HG02970 (cell line): ENCODE data around the gene PCGF6.
"Not testable (repeated sequence)": the region's sequence is repeated elsewhere in the genome, so short reads cannot be mapped to it uniquely, and the experiment has no call there.

Experiments
- ATAC-seq: cut with Tn5 transposase; IDR thresholded peaks from one replicate; pipeline ENCODE4 v1.9.1; 2021; ENCODE audit warnings: mild to moderate bottlenecking, moderate library complexity, moderate number of reproducible peaks; ENCODE audit not compliant: unreplicated experiment, low FRiP score

Gene PCGF6

GRCh38 chr10:103262229-103262628, 88.7 kb downstream of the PCGF6 start:
- no peak for ATAC-seq

GRCh38 chr10:103259989-103260388, 91.0 kb downstream of the PCGF6 start:
- ATAC-seq, result no peak

- ATAC-seq, result not testable (repeated sequence)
Measured at GRCh38 chr10:103258928-103259327, 92.0 kb downstream of the PCGF6 start.

GRCh38 chr10:103257812-103258211, 93.1 kb downstream of the PCGF6 start:
- no peak for ATAC-seq

- no peak for ATAC-seq
Measured at GRCh38 chr10:103256613-103257012, 94.3 kb downstream of the PCGF6 start.

GRCh38 chr10:103254538-103255325, 96.2 kb downstream of the PCGF6 start:
- ATAC-seq, result no peak

GRCh38 chr10:103254113-103254512, 96.8 kb downstream of the PCGF6 start:
- ATAC-seq, result no peak
